GM23338 (cell line): Measurements from ENCODE around the gene AOPEP.

Experiments used
- EZH2phosphoT487 ChIP-seq: fragments of 200-600 bp; sonication (generic); IDR thresholded peaks from one replicate; pipeline ENCODE4 v1.8.1; 2018; ENCODE audit warnings: antibody characterized with exemption; ENCODE audit not compliant: unreplicated experiment
- NANOG ChIP-seq: IDR thresholded peaks from 2 replicates; pipeline ENCODE4 v1.6.1; 2016; ENCODE audit warnings: antibody characterized with exemption, borderline replicate concordance
- TF ChIP-seq, protein P1 (sequence below), 2 experiments: fragments of 200-600 bp in 1 of 2; sonication (generic) in 1 of 2; conservative IDR thresholded peaks; 2 replicates each; pipeline versions ENCODE4 v1.5.1 to v1.6.1; 2016 to 2017; ENCODE audit warnings: antibody characterized with exemption in 2 of 2, low read depth in 2 of 2, mild to moderate bottlenecking in 2 of 2, moderate library complexity in 1 of 2
- TF ChIP-seq, protein P2 (sequence below): IDR thresholded peaks from one replicate; pipeline ENCODE4 v1.6.1; 2018; ENCODE audit warnings: antibody characterized with exemption; ENCODE audit not compliant: unreplicated experiment

DNA sequence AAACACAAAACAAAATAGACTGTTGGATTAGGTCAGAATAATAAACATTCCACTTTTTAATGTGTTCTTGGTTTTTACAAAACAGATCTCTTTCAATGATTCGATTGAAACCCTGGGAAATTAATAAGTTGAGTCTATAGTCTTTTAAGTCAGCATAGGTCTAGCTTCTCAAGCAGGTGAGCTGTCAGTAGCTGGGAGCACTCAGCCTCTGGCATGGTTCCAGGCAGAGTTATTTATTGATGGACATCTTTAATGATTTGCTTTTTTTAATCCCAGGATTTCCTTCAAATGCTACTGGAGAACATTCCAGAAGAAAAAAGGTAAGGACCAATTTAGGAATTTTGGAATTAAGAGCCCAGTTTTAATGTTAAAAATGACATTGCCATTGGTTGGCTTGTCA, 241.0 kb downstream of the AOPEP start:
- TF ChIP-seq NANOG: no peak
- TF ChIP-seq, protein P1, sequence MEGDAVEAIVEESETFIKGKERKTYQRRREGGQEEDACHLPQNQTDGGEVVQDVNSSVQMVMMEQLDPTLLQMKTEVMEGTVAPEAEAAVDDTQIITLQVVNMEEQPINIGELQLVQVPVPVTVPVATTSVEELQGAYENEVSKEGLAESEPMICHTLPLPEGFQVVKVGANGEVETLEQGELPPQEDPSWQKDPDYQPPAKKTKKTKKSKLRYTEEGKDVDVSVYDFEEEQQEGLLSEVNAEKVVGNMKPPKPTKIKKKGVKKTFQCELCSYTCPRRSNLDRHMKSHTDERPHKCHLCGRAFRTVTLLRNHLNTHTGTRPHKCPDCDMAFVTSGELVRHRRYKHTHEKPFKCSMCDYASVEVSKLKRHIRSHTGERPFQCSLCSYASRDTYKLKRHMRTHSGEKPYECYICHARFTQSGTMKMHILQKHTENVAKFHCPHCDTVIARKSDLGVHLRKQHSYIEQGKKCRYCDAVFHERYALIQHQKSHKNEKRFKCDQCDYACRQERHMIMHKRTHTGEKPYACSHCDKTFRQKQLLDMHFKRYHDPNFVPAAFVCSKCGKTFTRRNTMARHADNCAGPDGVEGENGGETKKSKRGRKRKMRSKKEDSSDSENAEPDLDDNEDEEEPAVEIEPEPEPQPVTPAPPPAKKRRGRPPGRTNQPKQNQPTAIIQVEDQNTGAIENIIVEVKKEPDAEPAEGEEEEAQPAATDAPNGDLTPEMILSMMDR (conservative IDR thresholded peaks at IDR 0.05; ENCODE audit: low read depth in 2 of 2): no peak
- TF ChIP-seq, protein P2, sequence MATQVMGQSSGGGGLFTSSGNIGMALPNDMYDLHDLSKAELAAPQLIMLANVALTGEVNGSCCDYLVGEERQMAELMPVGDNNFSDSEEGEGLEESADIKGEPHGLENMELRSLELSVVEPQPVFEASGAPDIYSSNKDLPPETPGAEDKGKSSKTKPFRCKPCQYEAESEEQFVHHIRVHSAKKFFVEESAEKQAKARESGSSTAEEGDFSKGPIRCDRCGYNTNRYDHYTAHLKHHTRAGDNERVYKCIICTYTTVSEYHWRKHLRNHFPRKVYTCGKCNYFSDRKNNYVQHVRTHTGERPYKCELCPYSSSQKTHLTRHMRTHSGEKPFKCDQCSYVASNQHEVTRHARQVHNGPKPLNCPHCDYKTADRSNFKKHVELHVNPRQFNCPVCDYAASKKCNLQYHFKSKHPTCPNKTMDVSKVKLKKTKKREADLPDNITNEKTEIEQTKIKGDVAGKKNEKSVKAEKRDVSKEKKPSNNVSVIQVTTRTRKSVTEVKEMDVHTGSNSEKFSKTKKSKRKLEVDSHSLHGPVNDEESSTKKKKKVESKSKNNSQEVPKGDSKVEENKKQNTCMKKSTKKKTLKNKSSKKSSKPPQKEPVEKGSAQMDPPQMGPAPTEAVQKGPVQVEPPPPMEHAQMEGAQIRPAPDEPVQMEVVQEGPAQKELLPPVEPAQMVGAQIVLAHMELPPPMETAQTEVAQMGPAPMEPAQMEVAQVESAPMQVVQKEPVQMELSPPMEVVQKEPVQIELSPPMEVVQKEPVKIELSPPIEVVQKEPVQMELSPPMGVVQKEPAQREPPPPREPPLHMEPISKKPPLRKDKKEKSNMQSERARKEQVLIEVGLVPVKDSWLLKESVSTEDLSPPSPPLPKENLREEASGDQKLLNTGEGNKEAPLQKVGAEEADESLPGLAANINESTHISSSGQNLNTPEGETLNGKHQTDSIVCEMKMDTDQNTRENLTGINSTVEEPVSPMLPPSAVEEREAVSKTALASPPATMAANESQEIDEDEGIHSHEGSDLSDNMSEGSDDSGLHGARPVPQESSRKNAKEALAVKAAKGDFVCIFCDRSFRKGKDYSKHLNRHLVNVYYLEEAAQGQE: no peak
- TF ChIP-seq EZH2phosphoT487: no peak
